CD14-positive monocyte (primary cell): ENCODE data around the gene ERI2. TPM values are rescaled to one million over a fixed set of nuclear protein-coding genes. Genes with fewer than 3 reads are reported as not detected.
A peak's percentile ranks its signal among the peaks of the same experiment; 100 is the strongest.

Experiments used
- DNase-seq, 3 donors: peaks; one replicate each; pipeline ENCODE4 v3.0.0-alpha.2; 2011 to 2022
- H2AFZ ChIP-seq: 2 replicates; pipeline ENCODE4 v1.6.0; 2012; ENCODE audit warnings: mild to moderate bottlenecking, low read depth, low read length, inconsistent platforms; ENCODE audit not compliant: insufficient read depth, poor library complexity, severe bottlenecking
- H3K27ac ChIP-seq, 2 donors: 1 replicate in 1 of 2; 2 replicates in 1 of 2; pipeline ENCODE4 v1.5.1; 2012 to 2013; ENCODE audit warnings: low read length in 2 of 2, control low read depth in 1 of 2, inconsistent platforms in 1 of 2, low read depth in 1 of 2, mild to moderate bottlenecking in 1 of 2
- H3K27me3 ChIP-seq, 2 donors: one replicate each; pipeline versions ENCODE4 v1.6.0 to v1.6.1; 2011 to 2013; ENCODE audit warnings: low read length in 2 of 2; ENCODE audit not compliant: control insufficient read depth in 2 of 2, insufficient read depth in 2 of 2
- H3K36me3 ChIP-seq, 2 donors: replicated peaks in 1 of 2; 1 replicate in 1 of 2; 2 replicates in 1 of 2; pipeline versions ENCODE4 v1.5.1 to v1.6.1; 2012 to 2013; ENCODE audit warnings: low read length in 2 of 2, control low read depth in 1 of 2, inconsistent platforms in 1 of 2, mild to moderate bottlenecking in 1 of 2; ENCODE audit not compliant: insufficient read depth in 2 of 2, control insufficient read depth in 1 of 2
- H3K4me1 ChIP-seq, 2 donors: 1 replicate in 1 of 2; 2 replicates in 1 of 2; pipeline versions ENCODE4 v1.5.1 to v1.6.1; 2012 to 2013; ENCODE audit warnings: low read length in 2 of 2, control low read depth in 1 of 2, inconsistent platforms in 1 of 2, mild to moderate bottlenecking in 1 of 2, moderate library complexity in 1 of 2; ENCODE audit not compliant: insufficient read depth in 2 of 2, control insufficient read depth in 1 of 2
- H3K4me2 ChIP-seq: replicated peaks from 2 replicates; pipeline ENCODE3; 2012; ENCODE audit warnings: low read length, moderate library complexity, mild to moderate bottlenecking; ENCODE audit not compliant: poor library complexity, severe bottlenecking; ENCODE audit errors: extremely low read depth
- H3K4me3 ChIP-seq, 3 experiments: fragments of 200-600 bp in 1 of 3; sonication (generic) in 1 of 3; replicated peaks in 1 of 3; 1 replicate in 2 of 3; 2 replicates in 1 of 3; pipeline ENCODE4 v1.5.1; 2011 to 2013; ENCODE audit warnings: low read length in 3 of 3, mild to moderate bottlenecking in 3 of 3, control low read depth in 2 of 3, low read depth in 2 of 3, inconsistent platforms in 1 of 3, moderate library complexity in 1 of 3
- H3K79me2 ChIP-seq: 2 replicates; pipeline ENCODE4 v1.6.0; 2012; ENCODE audit warnings: mild to moderate bottlenecking, control low read depth, inconsistent platforms, low read length, moderate library complexity; ENCODE audit not compliant: insufficient read depth
- H3K9ac ChIP-seq: 2 replicates; pipeline ENCODE4 v1.6.0; 2017; ENCODE audit warnings: low read length, mild to moderate bottlenecking; ENCODE audit not compliant: insufficient read depth, poor library complexity, severe bottlenecking
- H3K9me3 ChIP-seq, 2 donors: replicated peaks in 1 of 2; 1 replicate in 1 of 2; 2 replicates in 1 of 2; pipeline versions ENCODE4 v1.5.1 to v1.6.1; 2012 to 2013; ENCODE audit warnings: low read length in 2 of 2, control low read depth in 1 of 2; ENCODE audit not compliant: control insufficient read depth in 1 of 2, insufficient read depth in 1 of 2
- H4K20me1 ChIP-seq: 2 replicates; pipeline ENCODE4 v1.6.0; 2012; ENCODE audit warnings: mild to moderate bottlenecking, low read length, control low read depth, moderate library complexity; ENCODE audit not compliant: insufficient read depth
- H3K27ac Mint-ChIP-seq, 7 donors: one replicate each; pipeline ENCODE4 v1.8.0; 2020; ENCODE audit warnings: mild to moderate bottlenecking in 7 of 7, mixed read lengths in 7 of 7, moderate library complexity in 6 of 7, inconsistent platforms in 2 of 7
- H3K27me3 Mint-ChIP-seq, 3 donors: one replicate each; pipeline ENCODE4 v1.8.0; 2021 to 2022; ENCODE audit warnings: low read depth in 3 of 3, mild to moderate bottlenecking in 3 of 3, mixed read lengths in 3 of 3, moderate library complexity in 3 of 3, inconsistent platforms in 1 of 3
- H3K36me3 Mint-ChIP-seq, 2 donors: one replicate each; pipeline ENCODE4 v1.8.0; 2020; ENCODE audit warnings: mixed read lengths in 2 of 2, inconsistent platforms in 1 of 2, mild to moderate bottlenecking in 1 of 2
- H3K4me1 Mint-ChIP-seq: one replicate; pipeline ENCODE4 v1.8.0; 2020; ENCODE audit warnings: mild to moderate bottlenecking, mixed read lengths
- H3K4me3 Mint-ChIP-seq, 2 donors: one replicate each; pipeline ENCODE4 v1.8.0; 2020; ENCODE audit warnings: mild to moderate bottlenecking in 2 of 2, mixed read lengths in 2 of 2, moderate library complexity in 1 of 2
- H3K9me3 Mint-ChIP-seq, 7 donors: one replicate each; pipeline ENCODE4 v1.8.0; 2020 to 2022; ENCODE audit warnings: mixed read lengths in 7 of 7, mild to moderate bottlenecking in 6 of 7, moderate library complexity in 6 of 7, inconsistent platforms in 2 of 7
- CTCF ChIP-seq: fragments of 200-600 bp; IDR thresholded peaks from one replicate; pipeline ENCODE4 v1.8.0; 2022; ENCODE audit warnings: antibody characterized with exemption, mild to moderate bottlenecking
- WGBS: methylation state at CpG from one replicate; pipeline ENCODE4 v1.1.5; 2013; ENCODE audit warnings: missing lambda C conversion rate; ENCODE audit not compliant: insufficient coverage; 5-methylcytosine and 5-hydroxymethylcytosine counted together
- intact Hi-C, 2 donors: fragments of 100-400 bp; cut with micrococcal nuclease; formaldehyde crosslinking; loops; one replicate each; pipeline versions ENCODE4 v1.15.0 to v1.15.1; 2023
- polyA plus RNA-seq, 3 donors: library from polyadenylated mRNA; depleted of rRNA in 1 of 3; unstranded in 2 of 3; stranded (reverse) in 1 of 3; fragments of 300-500 nt in 2 of 3; fragments of >200 nt in 1 of 3; fragmentation: Illumina TruSeq in 2 of 3; gene quantifications; 1 replicate in 2 of 3; 2 replicates in 1 of 3; pipeline ENCODE4 v1.2.3, GENCODE V29; 2012 to 2021

ERI2 gene
- polyA plus RNA-seq, 3 donors: 4.0 to 10.5 (median 10.4) TPM

- 0% methylated on average over 8 of the region's 10 CpGs for WGBS
- intact Hi-C loops: no loop called here
- no peaks in the 10 kb centered on the region for H3K79me2 ChIP-seq
- H3K27me3 ChIP-seq: no peaks in the 10 kb centered on the region
- H2AFZ ChIP-seq: peak within 1 kb of the TSS; percentile 94
- peak; percentile 74 to 82 (median 75) for DNase-seq
- Mint-ChIP-seq H3K27me3 (no peaks in the 10 kb centered on the region), H3K4me1 (peaks cover 13% of the 10 kb centered on the region), H3K4me3 (peak within 1 kb of the TSS; percentile 84 to 98), H3K9me3 (peaks cover 7 to 25% (median 10%) of the 10 kb centered on the region in 7 donors), H3K36me3 (peaks cover 3 to 20% of the 10 kb centered on the region in 2 donors), H3K27ac (peak within 1 kb of the TSS; percentile 90 to 97 (median 94))
- H3K4me3 ChIP-seq: peak within 1 kb of the TSS; percentile 47 to 99 (median 95)
- peaks cover 0 to 4% of the 10 kb centered on the region in 2 donors for H3K9me3 ChIP-seq
- peak within 1 kb of the TSS; percentile 67 for H3K9ac ChIP-seq
- TF ChIP-seq CTCF: no peak
- peak within 1 kb of the TSS; percentile 36 to 93 for H3K27ac ChIP-seq
- no peaks in the 10 kb centered on the region for H4K20me1 ChIP-seq
- peaks cover 11 to 20% of the 10 kb centered on the region in 2 donors for H3K4me1 ChIP-seq
- peak within 1 kb of the TSS; percentile 89 for H3K4me2 ChIP-seq
- no peaks in the 10 kb centered on the region for H3K36me3 ChIP-seq
These were observed 42.6 kb downstream of the ERI2 start, which contains the start of gene ACSM3 for GRCh38 chr16:20763461-20764232. Gene ACSM3, plus strand, starts transcription at chr16:20764014. Its CDS starts 6,021 bp downstream, at chr16:20770035.

GRCh38 chr16:20762404-20763123 lies 43.7 kb downstream of the ERI2 start:
- Mint-ChIP-seq H3K27me3 (no peaks in the 10 kb centered on the region), H3K4me1 (peaks cover 13% of the 10 kb centered on the region), H3K4me3 (peak overlapping the region in 1 of 2 donors; percentile 84), H3K36me3 (peaks cover 3 to 20% of the 10 kb centered on the region in 2 donors), H3K9me3 (peaks cover 7 to 25% (median 10%) of the 10 kb centered on the region in 7 donors), H3K27ac (no peak overlapping the region)
- peak overlapping the region in 1 of 3 experiments; percentile 95 for H3K4me3 ChIP-seq
- peaks cover 0 to 4% of the 10 kb centered on the region in 2 donors for H3K9me3 ChIP-seq
- H3K36me3 ChIP-seq: no peaks in the 10 kb centered on the region
- H2AFZ ChIP-seq: peak overlapping the region; percentile 94
- no CpG with 5 or more reads among the region's 3 CpGs for WGBS
- H3K4me2 ChIP-seq: peak overlapping the region; percentile 89
- DNase-seq: no peak
- no peaks in the 10 kb centered on the region for H3K79me2 ChIP-seq
- no peaks in the 10 kb centered on the region for H4K20me1 ChIP-seq
- peaks cover 11 to 20% of the 10 kb centered on the region in 2 donors for H3K4me1 ChIP-seq
- intact Hi-C loops: no loop called here
- no peak overlapping the region for H3K9ac ChIP-seq
- no peak for TF ChIP-seq CTCF
- H3K27me3 ChIP-seq: no peaks in the 10 kb centered on the region
- H3K27ac ChIP-seq: peak overlapping the region in 1 of 2 donors; percentile 93
